K562 treated with DMSO at 1 percent for 48 hours (cell line): ENCODE results near the gene PYHIN1. TPM values are rescaled to one million over a fixed set of nuclear protein-coding genes. Genes with fewer than 3 reads are reported as not detected.

ENCODE experiments used
- total RNA-seq: library from RNA; unstranded; fragments of 300-600 nt; gene quantifications from 2 replicates; pipeline ENCODE4 v1.2.3, GENCODE V29; 2022; ENCODE audit warnings: low replicate concordance; ENCODE audit errors: extremely low read depth

Gene PYHIN1
- not detected in 2 replicates for total RNA-seq

GRCh38 chr1:158931055-158931737, at the start of gene PYHIN1:
PYHIN1 (plus strand) TSS chr1:158931552; CDS start chr1:158936911, 5,359 bp downstream.

DNA sequence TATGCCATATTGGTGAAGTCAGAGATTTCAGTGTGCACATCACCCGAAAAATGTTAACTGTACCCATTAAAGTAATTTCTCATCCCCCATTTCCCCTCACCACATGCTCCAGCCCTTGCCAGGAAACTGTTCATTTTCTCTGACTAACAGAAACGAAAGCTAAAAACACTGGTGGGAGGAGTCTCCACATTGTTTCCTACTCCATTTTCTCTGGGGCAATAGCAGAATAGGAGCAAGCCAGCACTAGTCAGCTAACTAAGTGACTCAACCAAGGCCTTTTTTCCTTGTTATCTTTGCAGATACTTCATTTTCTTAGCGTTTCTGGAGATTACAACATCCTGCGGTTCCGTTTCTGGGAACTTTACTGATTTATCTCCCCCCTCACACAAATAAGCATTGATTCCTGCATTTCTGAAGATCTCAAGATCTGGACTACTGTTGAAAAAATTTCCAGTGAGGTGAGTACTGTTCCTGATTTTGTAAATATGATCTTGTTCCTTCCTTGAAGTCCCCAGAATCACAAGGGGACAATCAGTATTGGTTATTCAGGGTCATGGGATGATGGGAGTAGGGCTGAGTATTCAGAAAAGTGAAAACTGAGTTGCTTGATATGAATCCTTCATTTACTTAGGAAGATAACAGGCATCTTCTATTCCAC, 78.5 kb downstream of the PYHIN1 start, which contains the start of gene IFI16:
IFI16 (plus strand) TSS at position 204 of the 658 bp plus-strand sequence. CDS start 4,774 bp downstream, outside the sequence.

Other genes starting within 250 kb of the PYHIN1 start
- gene SPTA1, start 244.8 kb upstream of the PYHIN1 start, total RNA-seq: not detected in 2 replicates
- not detected in 2 replicates for gene OR6K2, start 230.9 kb upstream of the PYHIN1 start, total RNA-seq
- not detected in 2 replicates for gene OR6K3, start 210.8 kb upstream of the PYHIN1 start, total RNA-seq
- gene OR6K6, start 176.8 kb upstream of the PYHIN1 start, total RNA-seq: not detected in 2 replicates
- gene OR6N1, start 159.4 kb upstream of the PYHIN1 start, total RNA-seq: not detected in 2 replicates
- not detected in 2 replicates for gene OR6N2, start 150.3 kb upstream of the PYHIN1 start, total RNA-seq
- gene MNDA, start 100.2 kb upstream of the PYHIN1 start, total RNA-seq: not detected in 2 replicates
- gene IFI16, start 78.4 kb downstream of the PYHIN1 start, total RNA-seq: not detected in 2 replicates
- not detected in 2 replicates for gene AIM2, start 145.2 kb downstream of the PYHIN1 start, total RNA-seq
- gene CADM3, start 240.1 kb downstream of the PYHIN1 start, total RNA-seq: not detected in 2 replicates